Measurements from ENCODE around the gene PRC1. TPM values are rescaled to one million over a fixed set of nuclear protein-coding genes. Genes with fewer than 3 reads are reported as not detected.

PRC1 gene, protein sequence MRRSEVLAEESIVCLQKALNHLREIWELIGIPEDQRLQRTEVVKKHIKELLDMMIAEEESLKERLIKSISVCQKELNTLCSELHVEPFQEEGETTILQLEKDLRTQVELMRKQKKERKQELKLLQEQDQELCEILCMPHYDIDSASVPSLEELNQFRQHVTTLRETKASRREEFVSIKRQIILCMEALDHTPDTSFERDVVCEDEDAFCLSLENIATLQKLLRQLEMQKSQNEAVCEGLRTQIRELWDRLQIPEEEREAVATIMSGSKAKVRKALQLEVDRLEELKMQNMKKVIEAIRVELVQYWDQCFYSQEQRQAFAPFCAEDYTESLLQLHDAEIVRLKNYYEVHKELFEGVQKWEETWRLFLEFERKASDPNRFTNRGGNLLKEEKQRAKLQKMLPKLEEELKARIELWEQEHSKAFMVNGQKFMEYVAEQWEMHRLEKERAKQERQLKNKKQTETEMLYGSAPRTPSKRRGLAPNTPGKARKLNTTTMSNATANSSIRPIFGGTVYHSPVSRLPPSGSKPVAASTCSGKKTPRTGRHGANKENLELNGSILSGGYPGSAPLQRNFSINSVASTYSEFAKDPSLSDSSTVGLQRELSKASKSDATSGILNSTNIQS
- total RNA-seq, result 119 and 178 TPM in 2 replicates

DNA sequence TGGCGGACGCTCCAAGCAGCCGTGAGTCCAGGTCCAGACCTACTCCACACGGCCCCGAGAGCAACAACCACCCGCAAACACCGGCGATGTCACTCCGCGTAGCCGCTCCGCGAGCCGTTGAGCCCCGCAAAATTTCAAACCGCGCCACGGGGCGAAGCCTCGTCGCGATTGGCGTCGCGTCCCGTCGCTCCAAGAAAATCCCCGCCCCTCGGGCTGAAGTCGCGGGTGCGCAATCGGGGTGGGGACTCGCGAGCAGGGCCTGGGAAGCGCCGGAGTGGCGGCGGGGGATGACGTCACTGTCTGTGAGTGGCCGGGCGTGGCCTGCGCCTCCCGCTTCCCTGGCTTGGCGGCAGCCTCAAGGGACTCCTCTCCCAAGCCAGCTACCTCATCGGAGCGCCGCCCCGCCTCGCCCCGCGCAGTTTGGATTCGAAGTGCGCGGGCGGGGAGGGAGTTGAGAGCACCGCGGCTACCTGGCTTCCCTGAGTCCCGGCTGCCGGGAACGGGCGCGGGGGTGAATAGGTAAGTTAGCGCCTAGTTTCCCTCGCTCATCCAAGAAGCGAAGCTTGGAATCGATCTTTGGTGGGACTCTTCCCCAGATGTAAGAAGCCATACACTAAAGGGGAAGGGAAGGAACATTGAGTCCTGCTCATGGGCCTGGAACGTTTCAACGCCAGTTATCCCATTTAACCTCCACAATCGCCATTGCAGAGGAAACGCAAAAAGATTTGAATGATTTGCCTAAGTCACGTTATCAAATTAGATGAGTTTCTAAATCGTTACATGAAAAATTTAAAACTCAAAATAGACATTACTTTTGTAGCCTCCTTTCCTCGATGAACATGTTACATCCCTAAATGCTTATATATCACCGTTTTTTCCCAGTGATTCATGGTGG is at the start of gene PRC1:
Gene PRC1, minus strand, starts transcription at position 119 of the 895 bp plus-strand sequence. Its CDS starts 118 bp downstream, at position 1.

DNA sequence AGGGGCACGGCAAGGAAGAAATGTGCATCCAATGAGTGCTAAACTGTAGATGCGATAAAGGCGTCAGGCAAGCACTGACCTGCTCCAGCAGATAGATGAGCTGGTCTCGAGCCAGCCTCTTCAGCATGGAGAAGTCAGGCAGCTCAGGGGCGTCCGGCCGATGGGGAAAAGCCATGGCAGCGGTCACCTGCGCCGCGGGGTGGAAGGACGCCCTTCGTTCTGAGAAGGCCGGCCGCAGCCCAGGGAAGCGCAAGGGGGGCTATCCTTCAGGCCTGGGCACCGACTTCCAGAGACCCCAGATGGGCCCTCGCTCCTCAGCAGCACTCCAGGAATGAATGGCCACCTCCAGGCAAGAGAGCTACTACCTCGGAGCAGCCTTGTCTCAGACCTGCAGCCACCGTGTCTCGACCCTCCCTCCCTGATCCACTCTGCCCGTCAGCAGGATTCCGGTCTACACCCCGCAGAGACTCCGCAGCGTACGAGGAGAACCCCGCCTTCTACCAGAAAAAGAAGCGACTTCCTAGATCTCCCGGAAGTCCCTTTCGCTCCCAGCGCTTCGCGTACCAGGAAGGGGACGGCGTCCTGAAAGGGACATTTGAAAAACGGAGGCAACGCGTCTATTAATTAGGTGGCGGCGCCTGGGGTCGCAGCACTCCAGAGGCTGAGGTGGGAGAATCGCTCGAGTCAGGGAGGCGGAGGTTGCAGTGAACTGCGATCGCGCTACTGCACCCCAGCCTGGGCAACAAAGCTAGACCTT is 27.9 kb upstream of the PRC1 start, which contains the start of gene VPS33B:
Gene VPS33B, minus strand, starts transcription at position 520 of the 757 bp plus-strand sequence. Its CDS starts 345 bp downstream, at position 175.

DNA sequence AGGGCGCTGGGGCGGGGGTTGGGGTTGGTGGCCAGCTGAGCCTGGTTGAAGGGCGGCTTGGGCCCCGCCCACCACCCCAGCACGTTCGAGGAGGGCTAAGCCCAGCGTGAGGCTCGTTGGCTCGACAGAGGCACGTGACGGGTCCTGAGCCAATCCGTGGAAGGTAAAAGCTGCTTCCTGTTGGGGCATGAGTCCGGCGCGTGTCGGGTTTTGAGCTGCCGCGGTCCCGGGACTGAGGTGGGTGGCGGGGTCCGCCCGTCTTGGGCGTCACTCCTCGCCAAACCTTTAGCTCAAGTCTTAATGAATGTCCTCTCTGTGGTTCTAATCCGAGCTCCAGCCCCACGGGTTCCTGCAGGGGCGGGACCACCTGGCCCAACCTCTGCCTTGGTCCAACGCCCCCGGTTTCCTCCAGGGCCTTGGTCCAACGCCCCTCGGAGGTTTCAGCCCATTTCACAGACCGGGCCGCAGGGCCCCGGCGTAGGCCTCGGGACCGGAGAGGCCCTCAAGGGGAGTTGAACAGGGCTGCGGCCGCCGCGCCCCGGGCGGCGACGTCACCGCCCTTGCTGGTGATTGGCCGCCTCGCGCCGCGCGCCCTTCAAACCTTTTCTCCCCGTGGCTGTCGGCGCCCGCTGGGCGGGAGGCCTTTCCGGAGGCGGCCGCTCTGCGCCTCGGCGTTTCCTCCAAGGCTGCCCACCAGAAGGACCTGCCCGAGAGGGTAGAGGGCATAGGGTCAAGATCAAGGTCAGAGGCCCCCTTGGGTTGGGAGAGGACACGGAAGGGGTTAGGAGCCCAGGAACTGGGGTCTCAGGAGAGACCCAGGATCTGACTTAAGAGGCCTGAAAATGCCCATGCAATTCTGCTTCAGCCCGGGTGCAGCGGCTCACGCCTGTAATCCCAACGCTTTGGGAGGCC is 39.4 kb downstream of the PRC1 start, which contains the start of gene RCCD1:
Gene RCCD1, plus strand, starts transcription at position 173 of the 912 bp plus-strand sequence. CDS start 1,851 bp downstream, outside the sequence.

DNA sequence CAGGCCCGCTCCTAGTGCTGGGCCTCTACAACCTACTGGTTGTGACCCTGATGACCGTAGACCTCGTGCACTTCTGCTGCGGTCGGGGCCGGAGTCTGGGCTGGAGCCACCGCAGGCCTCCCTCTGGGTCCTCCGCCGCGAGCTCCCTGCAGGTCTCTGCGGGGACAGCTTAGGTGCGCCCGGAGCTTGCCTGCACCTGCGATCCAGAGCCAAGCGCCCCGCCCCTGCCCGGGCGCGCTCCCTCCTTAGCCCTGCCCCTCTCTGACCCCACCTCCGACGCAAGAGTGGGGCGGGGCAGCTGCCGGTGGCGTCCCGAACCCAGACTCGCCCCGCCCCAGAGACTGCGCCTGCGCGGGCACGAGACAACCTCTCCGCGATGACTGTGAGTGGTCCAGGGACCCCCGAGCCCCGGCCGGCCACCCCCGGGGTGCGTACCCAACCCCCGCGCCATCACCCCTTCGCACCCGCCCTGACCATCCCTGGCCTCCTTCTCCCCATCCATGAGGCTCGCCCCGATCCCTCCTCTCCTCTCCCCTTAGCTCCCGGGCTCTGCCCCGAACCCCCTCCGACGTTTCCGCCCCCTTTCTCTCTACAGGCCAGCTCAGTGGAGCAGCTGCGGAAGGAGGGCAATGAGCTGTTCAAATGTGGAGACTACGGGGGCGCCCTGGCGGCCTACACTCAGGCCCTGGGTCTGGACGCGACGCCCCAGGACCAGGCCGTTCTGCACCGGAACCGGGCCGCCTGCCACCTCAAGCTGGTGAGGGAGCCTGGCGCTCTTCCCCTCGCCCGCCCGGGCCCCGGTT is 59.2 kb downstream of the PRC1 start, which contains the start of gene UNC45A:
Gene UNC45A, plus strand, starts transcription at position 337 of the 803 bp plus-strand sequence. Its CDS starts 40 bp downstream, at position 377.

DNA sequence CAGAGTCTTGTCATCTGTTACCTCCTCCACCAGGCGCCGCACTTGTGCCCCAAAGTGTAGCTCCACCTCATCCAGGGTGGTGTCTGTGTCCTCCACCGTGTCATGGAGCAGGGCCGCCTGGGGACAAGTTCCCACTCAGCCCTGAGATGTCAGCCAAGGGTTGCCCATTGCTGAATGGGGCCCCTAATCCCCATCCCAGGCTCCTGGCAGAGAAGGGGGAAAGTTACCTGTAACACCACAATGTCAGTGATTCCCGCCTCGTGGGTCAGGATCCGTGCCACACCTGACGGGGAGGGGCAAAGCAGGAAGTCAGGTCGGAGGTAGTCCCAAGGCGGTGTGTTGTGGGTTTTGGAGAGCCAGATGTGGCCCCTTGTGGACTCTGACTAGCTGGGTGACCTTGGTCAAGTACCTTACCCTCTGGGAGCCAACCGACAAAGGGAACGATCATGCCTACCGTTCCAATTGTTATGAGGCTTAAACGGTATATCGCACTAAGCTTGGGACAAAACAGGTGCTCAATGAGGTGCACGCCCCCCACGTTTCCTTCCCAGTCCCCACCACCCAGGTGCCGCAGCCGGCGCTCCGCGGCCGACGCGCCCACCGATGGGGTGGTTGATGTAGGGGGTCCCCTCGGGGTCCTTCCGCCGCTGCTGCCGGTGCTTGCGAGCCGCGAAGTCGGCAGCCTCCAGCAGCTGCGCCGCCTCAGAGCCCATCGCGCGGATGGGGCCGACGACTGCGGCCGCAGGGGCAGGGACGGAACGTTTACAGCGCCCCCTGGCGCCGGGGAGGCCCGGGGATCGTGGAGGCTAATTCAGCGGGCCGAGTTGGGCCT is 62.3 kb downstream of the PRC1 start, which contains the start of gene HDDC3:
Gene HDDC3, minus strand, starts transcription at position 722 of the 832 bp plus-strand sequence. Its CDS starts 9 bp downstream, at position 713.

Other genes with a start within 250 kb of the PRC1 start
- 41.4 and 117 TPM in 2 replicates for gene FURIN, start 125.9 kb downstream of the PRC1 start, total RNA-seq
- gene FES, start 110.0 kb downstream of the PRC1 start, total RNA-seq, result 57.5 and 97.1 TPM in 2 replicates
- 14.7 and 50.2 TPM in 2 replicates for gene MAN2A2, start 91.2 kb downstream of the PRC1 start, total RNA-seq
- 13.3 and 14.0 TPM in 2 replicates for gene HDDC3, start 62.0 kb downstream of the PRC1 start, total RNA-seq
- 92.6 and 122 TPM in 2 replicates for gene UNC45A, start 59.2 kb downstream of the PRC1 start, total RNA-seq
- gene RCCD1, start 39.7 kb downstream of the PRC1 start, total RNA-seq, result 7.3 and 8.6 TPM in 2 replicates
- 7.8 and 12.9 TPM in 2 replicates for gene VPS33B, start 28.1 kb upstream of the PRC1 start, total RNA-seq
- gene SV2B, start 105.7 kb upstream of the PRC1 start, total RNA-seq, result 0.65 and 0.69 TPM in 2 replicates

Data from bladder microvascular endothelial cell (primary cell).